ENCODE results near the gene TRAF1. TPM values are rescaled to one million over a fixed set of nuclear protein-coding genes. Genes with fewer than 3 reads are reported as not detected.

The TRAF1 gene
- total RNA-seq, 3 donors from 2014 or later, result 2.9 to 5.5 (median 3.8) TPM

GRCh38 chr9:120862452-120862851 lies 64.1 kb downstream of the TRAF1 start:
- H3K4me1 ChIP-seq (ENCODE audit: low read depth), result no peaks in the 10 kb centered on the region
- H3K36me3 ChIP-seq (ENCODE audit: low read depth), result no peaks in the 10 kb centered on the region
- intact Hi-C loops (cut with DNase I, micrococcal nuclease), result no loop called here
- ATAC-seq, result no peak
- no peak overlapping the region for H3K4me3 ChIP-seq
- DNase-seq, result no peak
- TF ChIP-seq, protein P1, sequence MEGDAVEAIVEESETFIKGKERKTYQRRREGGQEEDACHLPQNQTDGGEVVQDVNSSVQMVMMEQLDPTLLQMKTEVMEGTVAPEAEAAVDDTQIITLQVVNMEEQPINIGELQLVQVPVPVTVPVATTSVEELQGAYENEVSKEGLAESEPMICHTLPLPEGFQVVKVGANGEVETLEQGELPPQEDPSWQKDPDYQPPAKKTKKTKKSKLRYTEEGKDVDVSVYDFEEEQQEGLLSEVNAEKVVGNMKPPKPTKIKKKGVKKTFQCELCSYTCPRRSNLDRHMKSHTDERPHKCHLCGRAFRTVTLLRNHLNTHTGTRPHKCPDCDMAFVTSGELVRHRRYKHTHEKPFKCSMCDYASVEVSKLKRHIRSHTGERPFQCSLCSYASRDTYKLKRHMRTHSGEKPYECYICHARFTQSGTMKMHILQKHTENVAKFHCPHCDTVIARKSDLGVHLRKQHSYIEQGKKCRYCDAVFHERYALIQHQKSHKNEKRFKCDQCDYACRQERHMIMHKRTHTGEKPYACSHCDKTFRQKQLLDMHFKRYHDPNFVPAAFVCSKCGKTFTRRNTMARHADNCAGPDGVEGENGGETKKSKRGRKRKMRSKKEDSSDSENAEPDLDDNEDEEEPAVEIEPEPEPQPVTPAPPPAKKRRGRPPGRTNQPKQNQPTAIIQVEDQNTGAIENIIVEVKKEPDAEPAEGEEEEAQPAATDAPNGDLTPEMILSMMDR (IDR thresholded peaks at IDR 0.05), result no peak
- H3K9me3 ChIP-seq, result no peaks in the 10 kb centered on the region

DNA sequence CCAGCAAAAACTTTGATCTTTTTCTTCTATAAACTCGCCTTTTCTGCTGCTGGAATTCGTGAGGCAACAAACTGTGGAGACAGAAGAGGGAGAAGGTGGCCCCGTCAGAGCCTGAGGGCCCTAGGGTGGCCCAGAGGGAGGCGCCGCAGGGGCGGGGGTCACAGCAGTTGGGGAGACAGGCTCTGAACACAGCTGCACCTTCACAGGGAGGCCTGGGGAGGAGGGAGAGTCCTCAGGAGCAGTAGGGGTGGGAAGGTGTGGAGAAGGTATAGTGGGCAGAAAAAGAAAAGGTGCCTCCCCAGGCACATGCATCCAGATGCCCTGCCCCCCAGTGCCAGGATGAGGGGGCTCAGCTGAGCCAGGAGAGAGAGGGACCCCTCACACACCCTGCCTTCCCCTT lies 64.7 kb downstream of the TRAF1 start:
- H3K9me3 ChIP-seq, result no peaks in the 10 kb centered on the region
- TF ChIP-seq, protein P1 (IDR thresholded peaks at IDR 0.05), result no peak
- no peaks in the 10 kb centered on the region for H3K36me3 ChIP-seq (ENCODE audit: low read depth)
- DNase-seq (no peak), ATAC-seq (no peak)
- intact Hi-C loops (cut with DNase I, micrococcal nuclease), result no loop called here
- H3K4me1 ChIP-seq (ENCODE audit: low read depth), result no peaks in the 10 kb centered on the region
- H3K4me3 ChIP-seq, result no peak overlapping the region

GRCh38 chr9:120860083-120860482 lies 66.5 kb downstream of the TRAF1 start:
- TF ChIP-seq, protein P1 (IDR thresholded peaks at IDR 0.05), result no peak
- no peaks in the 10 kb centered on the region for H3K9me3 ChIP-seq
- H3K36me3 ChIP-seq (ENCODE audit: low read depth), result no peaks in the 10 kb centered on the region
- H3K4me1 ChIP-seq (ENCODE audit: low read depth), result no peaks in the 10 kb centered on the region
- ATAC-seq, result no peak
- DNase-seq, result no peak
- no peak overlapping the region for H3K4me3 ChIP-seq
- intact Hi-C loops (cut with DNase I, micrococcal nuclease), result no loop called here

DNA sequence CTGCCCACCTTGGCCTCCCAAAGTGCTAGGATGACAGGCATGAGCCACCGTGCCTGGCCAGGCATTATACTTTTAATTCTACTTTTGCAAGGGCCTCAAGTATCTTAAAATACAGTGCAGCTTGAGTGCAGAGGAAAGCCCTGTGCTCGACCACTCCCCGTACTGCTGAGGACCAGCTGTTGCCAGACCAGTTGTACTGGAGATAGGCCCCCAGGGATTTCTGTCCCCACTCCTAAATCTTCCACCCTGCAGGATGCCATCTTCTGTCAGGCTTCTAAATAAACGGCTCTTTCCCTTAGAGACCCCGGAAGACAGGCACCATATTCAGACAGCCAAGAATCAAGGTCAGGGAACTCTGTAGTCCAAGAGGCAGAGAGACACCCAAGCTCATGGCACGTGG lies 67.2 kb downstream of the TRAF1 start:
- Histone ChIP-seq H3K4me3 (no peak overlapping the region), H3K9me3 (no peaks in the 10 kb centered on the region), H3K4me1 (ENCODE audit: low read depth) (no peaks in the 10 kb centered on the region), H3K36me3 (ENCODE audit: low read depth) (no peaks in the 10 kb centered on the region)
- TF ChIP-seq, protein P1 (IDR thresholded peaks at IDR 0.05), result no peak
- no peak for DNase-seq
- ATAC-seq, result no peak
- intact Hi-C loops (cut with DNase I, micrococcal nuclease), result no loop called here

DNA sequence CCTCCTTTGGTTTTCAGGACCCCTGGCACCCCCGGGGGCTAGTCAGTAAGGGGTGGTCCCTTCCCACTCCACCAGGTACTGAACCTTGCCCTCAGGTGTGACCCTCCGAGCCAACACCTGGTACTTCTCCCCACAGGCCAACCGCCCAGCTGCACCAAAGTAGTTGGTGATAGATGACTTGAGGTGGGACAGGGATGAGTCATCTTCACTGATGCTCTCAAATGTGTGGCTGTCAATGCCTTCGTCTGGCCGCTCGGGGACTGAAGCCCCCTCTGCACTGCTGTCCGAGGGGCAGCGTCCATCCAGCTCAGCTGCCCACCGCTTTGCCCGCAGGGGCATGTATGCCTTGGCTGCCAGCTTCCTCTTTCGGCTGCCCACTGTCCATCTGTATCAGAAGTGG lies 68.7 kb downstream of the TRAF1 start:
- Histone ChIP-seq H3K4me1 (ENCODE audit: low read depth) (no peaks in the 10 kb centered on the region), H3K4me3 (no peak overlapping the region), H3K9me3 (no peaks in the 10 kb centered on the region), H3K36me3 (ENCODE audit: low read depth) (no peaks in the 10 kb centered on the region)
- TF ChIP-seq, protein P1 (IDR thresholded peaks at IDR 0.05), result no peak
- ATAC-seq (no peak), DNase-seq (no peak)
- intact Hi-C loops (cut with DNase I, micrococcal nuclease), result no loop called here

DNA sequence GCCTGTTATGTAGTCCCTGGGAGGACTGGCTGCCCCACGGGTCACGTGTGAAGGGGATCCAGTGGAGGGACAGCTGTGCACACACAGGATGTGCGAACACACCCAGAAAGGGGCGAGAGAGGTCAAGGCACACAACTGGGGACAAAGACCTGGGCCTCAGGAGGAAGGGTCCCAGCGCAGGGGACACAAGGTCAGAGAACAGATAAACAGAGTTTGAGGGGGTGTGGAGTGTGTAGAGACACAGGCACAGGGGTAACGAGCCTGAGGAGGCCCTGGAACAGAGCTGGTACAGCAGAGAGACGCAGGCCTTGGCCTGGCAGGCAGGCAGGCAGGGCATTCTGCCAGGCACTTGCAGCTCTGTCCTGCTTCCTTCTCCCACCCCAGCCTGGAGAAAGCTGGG lies 69.1 kb downstream of the TRAF1 start:
- Histone ChIP-seq H3K9me3 (no peaks in the 10 kb centered on the region), H3K36me3 (ENCODE audit: low read depth) (no peaks in the 10 kb centered on the region), H3K4me3 (no peak overlapping the region), H3K4me1 (ENCODE audit: low read depth) (no peaks in the 10 kb centered on the region)
- intact Hi-C loops (cut with DNase I, micrococcal nuclease), result no loop called here
- TF ChIP-seq, protein P1 (IDR thresholded peaks at IDR 0.05), result no peak
- DNase-seq (no peak), ATAC-seq (peak; percentile 50)

Measured in mucosa of descending colon (tissue), 3 donors.